Astrocyte of the spinal cord (primary cell): ENCODE results near the gene SERPINH1.

Experiments
- DNase-seq: peaks from one replicate; pipeline ENCODE4 v3.0.0; 2011; ENCODE audit warnings: low read depth, low spot score
- H3K4me3 ChIP-seq: 2 replicates; pipeline ENCODE4 v1.5.1; 2011; ENCODE audit warnings: low read depth, mild to moderate bottlenecking, low read length, moderate library complexity
- CTCF ChIP-seq: IDR thresholded peaks from 2 replicates; pipeline ENCODE4 v1.5.1; 2012; ENCODE audit warnings: low read depth, mild to moderate bottlenecking, low read length, inconsistent platforms
- in situ Hi-C: cut with HindIII; loops from 2 replicates; pipeline ENCODE4 v1.10.0; 2017; ENCODE audit warnings: low sequenced_read_pairs

The SERPINH1 gene

GRCh38 chr11:75536786-75537641 is 25.0 kb upstream of the SERPINH1 start:
- DNase-seq = no peak
- no peak for TF ChIP-seq CTCF
- H3K4me3 ChIP-seq = no peak overlapping the region
- in situ Hi-C loops = no loop called here

GRCh38 chr11:75537740-75538139 is 24.3 kb upstream of the SERPINH1 start:
- in situ Hi-C loops = no loop called here
- H3K4me3 ChIP-seq = no peak overlapping the region
- no peak for DNase-seq
- no peak for TF ChIP-seq CTCF

GRCh38 chr11:75538150-75538942 is 23.7 kb upstream of the SERPINH1 start:
- TF ChIP-seq CTCF = no peak
- no peak overlapping the region for H3K4me3 ChIP-seq
- no peak for DNase-seq
- in situ Hi-C loops = no loop called here

GRCh38 chr11:75539459-75540334 is 22.4 kb upstream of the SERPINH1 start:
- in situ Hi-C loops = no loop called here
- no peak for DNase-seq
- TF ChIP-seq CTCF = no peak
- H3K4me3 ChIP-seq = no peak overlapping the region

GRCh38 chr11:75541193-75542087 is 20.6 kb upstream of the SERPINH1 start:
- no peak overlapping the region for H3K4me3 ChIP-seq
- in situ Hi-C loops = no loop called here
- no peak for TF ChIP-seq CTCF
- DNase-seq = no peak

- TF ChIP-seq CTCF = no peak
- in situ Hi-C loops = no loop called here
- no peak for DNase-seq
Measured at GRCh38 chr11:75542088-75542438, 20.0 kb upstream of the SERPINH1 start.

More at GRCh38 chr11:75542088-75542438, 20.0 kb upstream of the SERPINH1 start:
- H3K4me3 ChIP-seq = no peak overlapping the region
